ENCODE data around the gene SPATA9. TPM values are rescaled to one million over a fixed set of nuclear protein-coding genes. Genes with fewer than 3 reads are reported as not detected.
"Not testable (repeated sequence)": the region's sequence is repeated elsewhere in the genome, so short reads cannot be mapped to it uniquely, and the experiment has no call there.

The SPATA9 gene
- total RNA-seq, 4 donors from 2014 or later, result 0.82 to 1.5 TPM; not detected in 2

DNA sequence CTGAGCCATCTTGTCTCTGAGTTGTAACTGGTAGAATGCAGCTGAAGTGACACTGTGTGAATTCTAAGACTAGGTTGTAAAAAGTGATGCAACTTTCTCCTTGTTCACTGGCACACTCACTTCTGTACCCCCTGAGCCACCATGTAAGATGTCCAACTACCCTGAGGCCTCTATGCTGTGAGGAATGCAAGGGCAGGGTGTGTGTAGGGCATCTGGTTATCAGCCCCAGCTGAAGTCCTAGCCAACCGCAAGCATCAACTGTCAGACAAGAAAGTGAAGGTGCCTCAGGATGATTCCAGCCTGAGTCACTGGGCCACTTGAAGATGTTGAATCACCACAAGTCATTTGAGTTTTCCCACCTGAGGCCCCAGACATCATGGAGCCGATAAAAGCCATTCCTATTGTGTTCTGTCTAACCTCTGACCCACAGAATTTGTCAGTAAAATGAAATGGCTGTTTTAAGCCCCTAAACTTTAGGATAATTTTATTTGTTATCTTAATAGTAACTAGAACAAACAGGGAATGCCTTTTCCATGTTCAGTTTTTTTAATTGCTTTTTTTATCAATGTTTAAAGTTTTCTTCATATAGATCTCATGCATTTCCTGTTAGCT is 29.7 kb upstream of the SPATA9 start:
- Histone ChIP-seq H3K27me3 (no peaks in the 10 kb centered on the region), H3K27ac (no peak overlapping the region)

GRCh38 chr5:95711501-95712346 is 28.9 kb upstream of the SPATA9 start:
- Histone ChIP-seq H3K9me3 (no peaks in the 10 kb centered on the region), H3K36me3 (no peaks in the 10 kb centered on the region), H3K27ac (no peak overlapping the region), H3K4me1 (peaks cover 0 to 15% (median 0%) of the 10 kb centered on the region in 4 donors), H3K27me3 (no peaks in the 10 kb centered on the region), H3K4me3 (no peak overlapping the region)
- intact Hi-C loops (cut with DNase I; ENCODE audit: low total_unique reads), result no loop called here
- 81 to 95% methylated on average over 5 to 27 of the region's 27 CpGs for WGBS, 2 donors (ENCODE audit: low coverage in 1 of 2)
- TF ChIP-seq POLR2AphosphoS5 (IDR thresholded peaks at IDR 0.05) (no peak), POLR2A (IDR thresholded peaks at IDR 0.05) (no peak), EP300 (IDR thresholded peaks at IDR 0.05; ENCODE audit: low read depth) (no peak)
- TF ChIP-seq, protein P1, sequence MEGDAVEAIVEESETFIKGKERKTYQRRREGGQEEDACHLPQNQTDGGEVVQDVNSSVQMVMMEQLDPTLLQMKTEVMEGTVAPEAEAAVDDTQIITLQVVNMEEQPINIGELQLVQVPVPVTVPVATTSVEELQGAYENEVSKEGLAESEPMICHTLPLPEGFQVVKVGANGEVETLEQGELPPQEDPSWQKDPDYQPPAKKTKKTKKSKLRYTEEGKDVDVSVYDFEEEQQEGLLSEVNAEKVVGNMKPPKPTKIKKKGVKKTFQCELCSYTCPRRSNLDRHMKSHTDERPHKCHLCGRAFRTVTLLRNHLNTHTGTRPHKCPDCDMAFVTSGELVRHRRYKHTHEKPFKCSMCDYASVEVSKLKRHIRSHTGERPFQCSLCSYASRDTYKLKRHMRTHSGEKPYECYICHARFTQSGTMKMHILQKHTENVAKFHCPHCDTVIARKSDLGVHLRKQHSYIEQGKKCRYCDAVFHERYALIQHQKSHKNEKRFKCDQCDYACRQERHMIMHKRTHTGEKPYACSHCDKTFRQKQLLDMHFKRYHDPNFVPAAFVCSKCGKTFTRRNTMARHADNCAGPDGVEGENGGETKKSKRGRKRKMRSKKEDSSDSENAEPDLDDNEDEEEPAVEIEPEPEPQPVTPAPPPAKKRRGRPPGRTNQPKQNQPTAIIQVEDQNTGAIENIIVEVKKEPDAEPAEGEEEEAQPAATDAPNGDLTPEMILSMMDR (IDR thresholded peaks at IDR 0.05), result no peak
- in situ Hi-C loops (cut with MboI; ENCODE audit: low pct_ligation_motif_present in 1 of 4, low pct_unique_long_range_greater_than_20kb in 1 of 4, low sequenced_read_pairs in 3 of 4), result no loop called here
- no peak for DNase-seq

More for the DNA sequence above, 29.7 kb upstream of the SPATA9 start:
- intact Hi-C loops (cut with DNase I; ENCODE audit: low total_unique reads), result no loop called here
- Histone ChIP-seq H3K36me3 (no peaks in the 10 kb centered on the region), H3K9me3 (no peaks in the 10 kb centered on the region), H3K4me1 (peaks cover 0 to 16% (median 3%) of the 10 kb centered on the region in 4 donors), H3K4me3 (no peak overlapping the region)
- DNase-seq, result no peak
- WGBS, 2 donors (ENCODE audit: low coverage in 1 of 2), result 69 to 100% methylated on average over 1 to 2 of the region's 2 CpGs
- in situ Hi-C loops (cut with MboI; ENCODE audit: low pct_ligation_motif_present in 1 of 4, low pct_unique_long_range_greater_than_20kb in 1 of 4, low sequenced_read_pairs in 3 of 4), result no loop called here
- TF ChIP-seq POLR2AphosphoS5 (IDR thresholded peaks at IDR 0.05) (no peak), POLR2A (IDR thresholded peaks at IDR 0.05) (no peak), EP300 (IDR thresholded peaks at IDR 0.05; ENCODE audit: low read depth) (no peak)
- TF ChIP-seq, protein P1 (IDR thresholded peaks at IDR 0.05), result no peak

GRCh38 chr5:95710651-95711500 is 28.1 kb upstream of the SPATA9 start:
- H3K27me3 ChIP-seq; H3K36me3 ChIP-seq; H3K4me3 ChIP-seq; DNase-seq; H3K27ac ChIP-seq; intact Hi-C loops (cut with DNase I; ENCODE audit: low total_unique reads); H3K9me3 ChIP-seq; in situ Hi-C loops (cut with MboI; ENCODE audit: low pct_ligation_motif_present in 1 of 4, low pct_unique_long_range_greater_than_20kb in 1 of 4, low sequenced_read_pairs in 3 of 4): not testable (repeated sequence)
- peaks cover 0 to 11% (median 0%) of the 10 kb centered on the region in 4 donors for H3K4me1 ChIP-seq
- 50 to 84% methylated on average over 2 to 23 of the region's 23 CpGs for WGBS, 2 donors (ENCODE audit: low coverage in 1 of 2)

- 67 to 71% methylated on average over 6 to 15 of the region's 15 CpGs for WGBS, 2 donors (ENCODE audit: low coverage in 1 of 2)
- peaks cover 0 to 8% (median 0%) of the 10 kb centered on the region in 4 donors for H3K4me1 ChIP-seq
- no peaks in the 10 kb centered on the region for H3K36me3 ChIP-seq
- H3K27me3 ChIP-seq, result no peaks in the 10 kb centered on the region
- TF ChIP-seq EP300 (IDR thresholded peaks at IDR 0.05; ENCODE audit: low read depth), result no peak
- TF ChIP-seq POLR2AphosphoS5 (IDR thresholded peaks at IDR 0.05), result no peak
- TF ChIP-seq, protein P1 (IDR thresholded peaks at IDR 0.05), result no peak
- no peak for TF ChIP-seq POLR2A (IDR thresholded peaks at IDR 0.05)
- no peaks in the 10 kb centered on the region for H3K9me3 ChIP-seq
- intact Hi-C loops (cut with DNase I; ENCODE audit: low total_unique reads), result no loop called here
- no peak overlapping the region for H3K27ac ChIP-seq
- no peak for DNase-seq
- H3K4me3 ChIP-seq, result no peak overlapping the region
- in situ Hi-C loops (cut with MboI; ENCODE audit: low pct_ligation_motif_present in 1 of 4, low pct_unique_long_range_greater_than_20kb in 1 of 4, low sequenced_read_pairs in 3 of 4), result no loop called here
Measured at GRCh38 chr5:95709967-95710650, 27.3 kb upstream of the SPATA9 start.
